Endothelial cell of umbilical vein (primary cell): Measurements from ENCODE around the gene RNPEP.

Source experiments
- EZH2 ChIP-seq: IDR thresholded peaks from 2 replicates; pipeline ENCODE4 v1.6.1; 2012; ENCODE audit warnings: borderline replicate concordance, low read depth, mild to moderate bottlenecking, moderate library complexity, low read length, inconsistent platforms; ENCODE audit not compliant: severe bottlenecking
- GATA2 ChIP-seq: IDR thresholded peaks from 2 replicates; pipeline ENCODE4 v1.7.0; 2011; ENCODE audit warnings: low read depth, mild to moderate bottlenecking, moderate library complexity, mixed read lengths, low read length; ENCODE audit not compliant: insufficient read length, insufficient read depth
- JUN ChIP-seq: IDR thresholded peaks from 2 replicates; pipeline ENCODE4 v1.6.1; 2011; ENCODE audit warnings: borderline replicate concordance, low read depth; ENCODE audit not compliant: insufficient read length, insufficient read depth
- MYC ChIP-seq: IDR thresholded peaks from one replicate; pipeline ENCODE4 v1.6.1; 2011; ENCODE audit warnings: mild to moderate bottlenecking, low read depth, low read length
- POLR2A ChIP-seq: IDR thresholded peaks from 2 replicates; pipeline ENCODE4 v1.6.1; 2012; ENCODE audit warnings: low read depth, mild to moderate bottlenecking, control low read depth, low read length
- POLR2AphosphoS5 ChIP-seq: IDR thresholded peaks from 2 replicates; pipeline ENCODE4 v1.6.1; 2012; ENCODE audit warnings: low read depth, mild to moderate bottlenecking, control low read depth, low read length, moderate library complexity; ENCODE audit not compliant: insufficient read depth
- TF ChIP-seq, protein P1 (sequence below), 2 donors: IDR thresholded peaks; 1 replicate in 1 of 2; 2 replicates in 1 of 2; pipeline ENCODE4 v1.5.1; 2011; ENCODE audit warnings: low read length in 2 of 2, mild to moderate bottlenecking in 2 of 2, moderate library complexity in 2 of 2, control low read depth in 1 of 2, inconsistent platforms in 1 of 2, low read depth in 1 of 2; ENCODE audit not compliant: insufficient read depth in 1 of 2; ENCODE audit errors: extremely low read depth in 1 of 2
- TF ChIP-seq, protein P2 (sequence below): IDR thresholded peaks from 2 replicates; pipeline ENCODE4 v1.6.1; 2011; ENCODE audit not compliant: insufficient read depth, insufficient read length

DNA sequence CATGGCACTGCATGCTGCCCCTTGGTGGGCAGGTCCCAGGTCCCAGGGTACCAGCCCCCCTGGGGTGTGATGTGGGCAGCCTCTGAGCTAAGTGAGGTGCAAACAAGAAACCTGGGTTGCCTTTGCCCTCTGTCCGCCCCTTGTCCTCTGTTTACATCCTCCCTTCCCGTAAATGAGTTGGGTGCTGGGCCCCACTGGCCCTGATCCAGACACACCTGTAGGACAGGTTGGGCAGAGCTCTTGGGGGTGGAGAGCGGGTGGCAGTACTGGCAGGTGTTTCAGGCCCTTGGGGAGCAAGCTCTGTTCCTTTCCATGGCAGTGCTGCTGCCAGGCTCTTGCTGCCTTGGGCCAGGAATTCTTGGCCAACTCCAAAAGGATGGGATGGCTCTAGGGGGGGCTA is 63.8 kb downstream of the RNPEP start:
- TF ChIP-seq, protein P1, sequence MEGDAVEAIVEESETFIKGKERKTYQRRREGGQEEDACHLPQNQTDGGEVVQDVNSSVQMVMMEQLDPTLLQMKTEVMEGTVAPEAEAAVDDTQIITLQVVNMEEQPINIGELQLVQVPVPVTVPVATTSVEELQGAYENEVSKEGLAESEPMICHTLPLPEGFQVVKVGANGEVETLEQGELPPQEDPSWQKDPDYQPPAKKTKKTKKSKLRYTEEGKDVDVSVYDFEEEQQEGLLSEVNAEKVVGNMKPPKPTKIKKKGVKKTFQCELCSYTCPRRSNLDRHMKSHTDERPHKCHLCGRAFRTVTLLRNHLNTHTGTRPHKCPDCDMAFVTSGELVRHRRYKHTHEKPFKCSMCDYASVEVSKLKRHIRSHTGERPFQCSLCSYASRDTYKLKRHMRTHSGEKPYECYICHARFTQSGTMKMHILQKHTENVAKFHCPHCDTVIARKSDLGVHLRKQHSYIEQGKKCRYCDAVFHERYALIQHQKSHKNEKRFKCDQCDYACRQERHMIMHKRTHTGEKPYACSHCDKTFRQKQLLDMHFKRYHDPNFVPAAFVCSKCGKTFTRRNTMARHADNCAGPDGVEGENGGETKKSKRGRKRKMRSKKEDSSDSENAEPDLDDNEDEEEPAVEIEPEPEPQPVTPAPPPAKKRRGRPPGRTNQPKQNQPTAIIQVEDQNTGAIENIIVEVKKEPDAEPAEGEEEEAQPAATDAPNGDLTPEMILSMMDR (IDR thresholded peaks at IDR 0.05; ENCODE audit: extremely low read depth in 1 of 2, insufficient read depth in 1 of 2, low read depth in 1 of 2, low read length in 2 of 2), result no peak
- TF ChIP-seq EZH2 (no peak), POLR2A (no peak), MYC (no peak), POLR2AphosphoS5 (no peak), JUN (no peak), GATA2 (no peak)
- TF ChIP-seq, protein P2, sequence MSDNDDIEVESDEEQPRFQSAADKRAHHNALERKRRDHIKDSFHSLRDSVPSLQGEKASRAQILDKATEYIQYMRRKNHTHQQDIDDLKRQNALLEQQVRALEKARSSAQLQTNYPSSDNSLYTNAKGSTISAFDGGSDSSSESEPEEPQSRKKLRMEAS, result no peak
